ENCODE measurements around the gene ATG101.

Gene ATG101, protein sequence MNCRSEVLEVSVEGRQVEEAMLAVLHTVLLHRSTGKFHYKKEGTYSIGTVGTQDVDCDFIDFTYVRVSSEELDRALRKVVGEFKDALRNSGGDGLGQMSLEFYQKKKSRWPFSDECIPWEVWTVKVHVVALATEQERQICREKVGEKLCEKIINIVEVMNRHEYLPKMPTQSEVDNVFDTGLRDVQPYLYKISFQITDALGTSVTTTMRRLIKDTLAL

DNA sequence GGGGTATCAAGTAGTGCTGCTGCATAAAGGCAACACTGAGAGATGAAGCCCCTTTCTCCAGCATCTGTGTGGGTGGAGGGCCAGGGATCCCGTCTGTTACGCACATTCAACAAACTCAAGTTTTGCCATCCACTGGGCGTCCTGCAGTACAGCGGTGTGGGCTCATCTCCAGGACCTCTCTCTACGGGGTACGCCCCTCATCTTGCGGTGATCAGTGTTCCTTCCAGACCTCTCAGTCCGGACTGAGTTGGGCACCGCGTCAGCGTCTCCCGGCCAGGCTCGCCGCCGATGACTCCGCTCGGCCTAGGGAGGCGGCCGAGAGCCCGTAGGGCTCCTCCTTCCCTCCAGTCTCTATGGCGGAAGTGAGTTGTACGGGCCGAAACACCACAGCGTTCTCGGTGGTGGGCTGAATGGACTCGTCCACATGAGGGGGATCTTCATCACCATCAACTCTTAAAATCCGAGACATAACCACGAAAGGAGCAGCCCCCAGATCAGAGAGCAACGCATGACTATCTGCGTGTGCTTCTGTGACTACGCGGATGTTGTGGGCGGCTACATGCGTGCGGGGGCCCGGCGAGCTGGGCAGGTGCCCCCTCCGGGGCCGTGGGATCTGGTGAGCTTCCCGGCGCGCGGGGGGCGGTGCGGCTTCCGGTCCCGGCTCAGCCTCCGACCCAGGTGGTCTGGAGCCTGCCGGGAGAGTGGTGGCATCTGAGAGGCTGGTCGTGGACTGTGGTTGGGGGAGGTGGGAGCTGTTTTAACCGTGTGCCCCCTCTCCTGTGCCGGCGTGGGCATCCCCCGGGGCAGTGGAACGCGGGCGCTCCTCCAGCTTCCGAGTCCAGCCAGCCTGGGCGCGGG, at the start of gene ATG101:
ATG101 (plus strand) TSS at position 652 of the 858 bp plus-strand sequence. CDS start 3,673 bp downstream, outside the sequence.
- peak; percentile 98 for DNase-seq

DNA sequence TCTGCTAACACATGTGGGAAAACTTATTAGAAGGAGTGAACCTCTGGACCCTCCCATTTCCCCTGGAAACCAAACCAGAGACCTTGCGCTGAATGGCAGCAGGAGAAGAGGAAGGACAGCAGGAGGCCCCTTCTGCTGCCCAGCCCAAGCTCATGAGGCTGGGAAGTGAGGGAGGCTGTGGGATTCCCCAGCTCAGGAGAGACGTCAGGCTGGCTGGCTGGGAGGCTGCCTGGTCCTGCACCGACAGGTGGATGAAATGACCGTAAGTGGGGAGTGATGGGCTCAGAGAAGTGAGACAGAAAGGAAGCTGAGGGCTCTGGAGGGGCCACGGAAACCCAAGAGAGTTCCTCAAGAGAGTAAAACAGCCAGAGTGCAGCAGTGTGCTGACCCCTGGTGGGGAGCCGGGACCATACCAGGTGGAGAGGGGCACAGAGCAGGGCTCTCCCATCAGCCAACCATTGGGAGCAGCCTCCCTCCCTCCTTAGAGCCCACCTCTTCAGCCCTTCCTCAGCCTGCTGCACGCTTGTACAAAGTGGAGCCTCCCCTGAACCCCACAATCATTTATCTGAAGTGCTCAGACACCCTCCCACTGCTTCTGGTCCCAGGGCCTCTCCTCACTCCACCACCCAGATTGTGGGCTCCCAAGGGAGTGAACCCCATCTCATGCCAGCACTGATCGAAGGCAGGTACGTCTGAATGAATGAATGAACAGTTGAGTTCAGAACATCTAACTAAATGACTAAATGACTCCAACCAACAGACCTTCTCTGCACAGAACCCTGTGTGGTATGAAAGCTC, 49.0 kb upstream of the ATG101 start:
- peak; percentile 78 for DNase-seq

DNA sequence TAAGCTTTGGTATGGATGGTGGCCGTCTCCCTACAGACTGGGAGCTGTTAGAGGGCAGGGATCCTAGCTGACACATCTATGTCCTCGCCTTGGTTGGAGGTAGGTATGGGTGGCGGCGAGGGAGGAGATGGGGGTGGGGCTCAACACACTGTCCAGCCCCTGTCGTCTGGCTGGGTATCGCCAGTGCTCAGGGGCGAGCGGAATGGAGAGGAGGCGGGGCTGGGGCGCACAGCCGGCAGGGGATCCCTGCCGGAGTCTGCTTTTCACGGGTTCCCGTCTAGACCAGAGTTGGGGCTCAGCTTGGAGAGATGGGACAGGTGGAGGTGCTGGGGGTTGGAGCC, 47.0 kb upstream of the ATG101 start:
- peak; percentile 84 for DNase-seq

DNA sequence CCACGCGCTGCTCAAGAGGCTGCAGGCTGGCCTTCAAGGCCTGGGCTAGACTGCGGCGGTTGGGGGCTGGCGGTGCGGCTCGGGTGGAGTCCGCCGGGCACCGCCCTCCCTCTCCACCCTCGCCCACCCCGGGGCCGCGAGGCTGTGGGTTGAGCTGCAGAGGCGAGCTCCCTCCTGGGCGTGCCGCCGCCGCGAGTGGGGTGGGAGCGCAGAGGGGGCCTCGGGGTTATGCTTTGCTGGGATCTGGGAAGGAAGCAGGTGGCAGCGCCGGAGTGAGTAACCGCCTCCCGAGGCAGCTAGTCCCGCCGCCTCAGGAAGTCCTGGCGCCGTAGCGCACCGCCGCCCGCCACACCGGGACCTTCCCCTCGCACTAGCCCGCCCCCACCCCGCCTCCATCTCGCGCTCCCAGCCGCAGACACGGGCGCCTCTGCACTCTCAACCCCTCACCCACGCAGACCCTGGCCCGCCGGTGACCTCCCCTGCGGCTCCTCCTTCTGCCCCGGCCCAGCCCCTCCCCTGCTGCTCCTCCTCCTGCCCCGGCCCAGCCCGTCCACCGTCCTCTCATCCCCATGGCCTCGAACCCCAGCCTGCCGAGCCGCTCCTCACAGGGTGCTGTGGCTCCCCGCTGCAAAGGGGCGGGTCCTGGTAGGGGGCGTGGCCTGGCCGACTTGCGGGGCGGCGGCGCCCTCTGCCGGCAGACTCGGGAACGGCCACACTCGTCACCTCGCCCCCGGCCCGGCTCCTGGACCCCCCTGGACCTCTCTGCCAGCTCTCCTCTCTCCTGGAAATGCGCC, 46.4 kb upstream of the ATG101 start:
- DNase-seq, result peak; percentile 94

DNA sequence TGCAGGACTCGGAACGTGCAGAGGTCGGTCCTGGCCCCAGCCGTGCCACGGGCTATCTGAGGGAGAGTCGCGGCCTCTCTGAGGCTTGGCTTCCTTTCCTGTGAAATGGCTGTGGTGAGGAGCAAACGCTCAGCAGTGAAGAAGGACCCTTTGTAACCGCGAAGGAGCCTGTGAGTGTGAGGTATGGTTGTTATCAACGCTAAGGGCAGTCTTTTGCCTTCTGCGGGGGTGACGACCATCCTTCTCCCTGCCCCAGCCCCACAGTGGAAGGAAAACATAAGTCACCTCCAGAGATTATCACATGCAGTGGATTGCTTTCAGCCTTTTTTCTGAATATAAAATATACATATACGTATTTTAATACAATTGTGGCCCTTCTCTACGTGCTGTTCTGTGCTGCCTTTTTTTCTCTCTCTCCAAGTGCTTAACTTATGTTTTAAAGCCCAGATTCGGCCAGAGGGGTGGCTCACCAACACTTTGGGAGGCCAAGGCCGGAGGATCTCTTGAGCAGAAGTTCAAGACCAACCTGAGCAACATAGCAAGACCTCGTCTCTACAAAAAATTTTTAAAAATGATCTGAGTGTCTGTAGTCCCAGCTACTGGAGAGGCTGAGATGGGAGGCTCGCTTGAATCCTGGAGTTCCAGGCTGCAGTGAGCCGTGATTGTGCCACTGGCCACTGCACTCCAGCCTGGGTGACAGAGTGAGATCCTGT, 45.6 kb upstream of the ATG101 start:
- DNase-seq, result peak; percentile 79

DNA sequence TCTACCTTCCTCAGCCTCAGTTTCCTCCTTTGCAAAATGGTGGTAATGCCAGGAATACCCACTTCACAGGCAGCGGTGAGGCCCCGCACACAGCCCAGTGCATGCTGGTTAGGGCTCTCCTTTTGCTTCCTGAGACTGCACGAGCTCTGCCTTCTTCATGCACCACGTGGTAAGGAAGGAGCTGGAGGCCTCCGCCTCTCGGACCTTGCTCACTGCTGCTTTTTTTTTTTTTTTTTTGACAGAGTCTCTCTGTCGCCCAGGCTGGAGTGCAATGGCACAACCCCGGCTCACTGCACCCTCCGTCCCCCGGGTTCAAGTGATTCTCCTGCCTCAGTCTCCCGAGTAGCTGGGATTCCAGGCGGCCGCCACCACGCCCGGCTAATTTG, 44.9 kb upstream of the ATG101 start:
- DNase-seq, result peak; percentile 74

DNA sequence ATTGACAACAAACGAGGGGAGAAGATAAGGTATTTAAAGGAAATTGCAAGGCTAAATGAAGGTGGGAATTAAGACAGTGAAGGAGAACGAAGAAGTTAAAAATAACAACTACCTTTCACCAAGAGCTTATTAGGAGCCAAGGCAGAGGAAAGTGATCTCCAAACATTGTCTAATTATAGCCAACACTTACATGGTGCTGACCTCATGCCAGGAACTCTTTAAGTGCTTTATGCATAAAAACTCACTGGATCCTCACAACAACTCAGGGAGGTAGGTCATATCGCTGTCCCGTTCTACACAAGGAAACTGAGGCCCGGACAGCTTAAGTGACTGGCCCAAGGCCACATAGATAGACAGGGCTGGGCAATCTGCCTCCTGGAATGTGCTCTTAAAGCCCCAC, 43.5 kb upstream of the ATG101 start:
- DNase-seq, result no peak

DNA sequence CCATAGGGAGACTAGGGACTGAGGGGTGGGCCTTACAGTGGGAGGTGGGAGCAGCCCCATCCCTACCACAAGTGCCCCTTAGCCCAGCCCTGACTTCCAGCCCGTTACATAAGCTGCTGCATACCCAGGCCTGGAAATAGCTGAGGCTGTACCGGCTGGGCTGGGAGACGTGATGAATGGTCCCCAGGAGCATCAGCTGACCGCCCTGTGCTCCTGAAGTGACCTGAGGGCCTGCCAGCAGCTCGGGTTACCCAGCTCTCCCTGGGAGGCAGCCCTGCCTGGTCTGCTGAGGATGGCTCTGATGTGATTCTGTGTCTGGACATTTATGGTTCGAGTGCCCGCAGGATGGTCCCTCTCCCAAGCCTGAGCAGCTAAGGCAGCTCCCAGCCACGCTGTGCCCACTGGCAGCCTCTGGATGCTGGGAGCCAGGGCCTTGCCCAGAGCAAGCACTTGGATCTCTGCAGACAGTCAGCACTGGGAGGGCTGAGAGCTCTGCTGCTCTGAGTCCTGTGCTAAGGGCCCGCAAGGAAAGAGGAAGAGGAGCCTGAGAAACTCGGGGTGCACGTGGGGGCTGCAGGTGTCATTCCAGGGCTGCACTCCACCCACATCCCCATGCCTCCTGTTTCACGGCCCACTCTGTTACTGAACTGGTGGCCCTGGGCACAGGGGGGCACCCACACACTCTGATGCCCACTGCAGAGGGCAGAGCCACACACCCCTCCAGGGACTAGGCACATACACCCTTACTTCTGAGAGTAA, 42.5 kb upstream of the ATG101 start:
- DNase-seq, result no peak

DNA sequence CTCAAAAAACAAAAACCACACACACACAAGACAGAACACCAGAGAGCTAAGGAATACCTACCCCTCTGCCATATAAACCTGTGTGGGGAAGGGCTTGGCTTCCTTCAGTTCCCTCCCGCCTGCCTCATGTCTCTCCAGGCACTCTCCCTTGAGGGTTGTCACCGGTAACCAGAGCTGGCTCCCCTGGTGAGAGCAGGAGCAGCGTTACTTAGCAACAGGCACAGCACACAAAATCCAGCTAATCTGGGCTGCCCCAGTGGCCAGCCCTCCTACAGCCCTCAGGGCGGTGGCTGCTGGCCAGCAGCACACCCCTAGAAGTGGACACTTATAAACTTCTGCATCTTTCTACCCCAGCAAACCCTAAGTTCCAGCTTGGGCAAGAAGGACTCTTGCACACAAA, 40.1 kb upstream of the ATG101 start:
- DNase-seq, result peak; percentile 86

DNA sequence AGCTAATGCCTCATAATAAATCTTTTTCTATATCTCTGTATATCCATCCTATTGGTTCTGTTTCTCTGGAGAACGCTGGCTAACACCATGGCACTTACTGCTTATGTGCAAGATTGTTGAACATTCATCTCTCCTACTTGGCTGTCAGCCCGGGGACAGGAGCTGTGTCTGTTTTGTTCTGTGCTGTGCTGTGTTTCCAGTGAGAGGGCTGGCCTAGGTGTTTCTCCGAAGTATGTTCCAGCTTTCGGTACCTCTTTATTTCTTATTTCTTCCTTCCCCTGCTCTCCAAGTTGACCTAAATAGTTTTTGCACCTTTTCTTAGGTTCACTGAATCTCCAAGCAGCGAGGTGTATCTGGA, 37.4 kb upstream of the ATG101 start:
- DNase-seq, result peak; percentile 56

DNA sequence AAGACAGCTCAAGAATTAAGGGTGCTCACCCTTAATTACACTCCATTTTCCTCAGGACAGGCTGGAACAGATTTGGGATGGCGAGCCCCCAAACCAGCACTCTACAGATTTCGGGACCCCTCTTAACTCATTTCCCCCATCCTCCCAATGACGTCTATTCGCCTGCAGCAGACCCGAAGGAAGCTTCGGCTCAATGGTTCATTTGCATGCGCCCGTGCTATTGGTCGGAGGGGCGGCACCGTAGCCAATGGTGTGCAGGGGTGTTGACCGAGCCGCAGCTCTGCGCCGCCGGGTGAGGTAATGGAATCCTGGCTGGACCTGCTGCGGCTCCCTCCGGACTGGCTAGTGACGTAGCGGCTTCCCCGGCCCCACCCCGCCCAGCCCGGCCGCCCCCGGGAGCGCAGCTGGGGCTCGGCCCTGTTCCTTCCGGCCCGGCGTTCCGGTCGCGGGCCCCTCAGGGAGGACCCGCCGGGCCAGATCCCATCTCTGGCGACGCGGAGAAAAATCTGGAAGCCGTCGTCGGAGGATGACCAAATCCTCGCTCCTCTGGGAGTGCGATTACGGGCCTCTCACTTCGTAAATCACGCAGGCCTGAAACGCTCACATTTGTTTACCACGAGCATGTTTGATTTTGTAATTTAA, 36.9 kb upstream of the ATG101 start:
- peak; percentile 99 for DNase-seq

DNA sequence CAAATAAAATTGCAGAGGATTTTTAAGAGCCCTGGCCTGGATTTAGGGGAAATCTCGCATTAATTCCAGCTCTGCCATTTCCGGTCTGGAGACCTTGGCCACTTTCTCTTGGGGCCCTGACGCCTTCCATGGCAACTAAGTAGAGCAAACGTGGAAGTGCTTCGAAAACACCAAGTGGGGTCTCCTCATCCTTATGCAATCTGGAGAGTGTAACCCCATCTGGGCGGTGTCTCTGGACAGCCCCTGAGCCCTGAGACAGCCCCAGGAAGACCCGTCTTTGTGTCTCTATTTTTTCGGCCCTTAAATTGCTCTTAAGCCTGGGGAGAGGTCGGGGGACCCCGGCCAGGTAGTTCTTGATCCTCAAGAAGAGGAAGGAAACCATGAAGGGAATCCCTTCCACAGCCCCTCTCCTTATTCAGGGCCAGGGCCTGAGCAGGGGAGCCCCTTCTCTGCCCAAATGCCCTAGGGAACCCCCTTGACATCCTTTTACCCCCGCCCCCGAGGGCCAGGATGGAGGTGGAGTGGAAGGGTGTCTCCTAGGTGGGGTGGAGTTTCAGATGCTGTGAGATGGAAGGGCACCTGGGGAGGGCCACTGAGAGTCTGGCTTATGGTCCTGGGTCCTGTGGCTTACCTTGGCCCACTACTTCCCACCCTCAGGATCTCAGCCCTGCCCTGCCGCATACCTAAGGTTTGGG, 36.2 kb upstream of the ATG101 start:
- DNase-seq, result no peak

DNA sequence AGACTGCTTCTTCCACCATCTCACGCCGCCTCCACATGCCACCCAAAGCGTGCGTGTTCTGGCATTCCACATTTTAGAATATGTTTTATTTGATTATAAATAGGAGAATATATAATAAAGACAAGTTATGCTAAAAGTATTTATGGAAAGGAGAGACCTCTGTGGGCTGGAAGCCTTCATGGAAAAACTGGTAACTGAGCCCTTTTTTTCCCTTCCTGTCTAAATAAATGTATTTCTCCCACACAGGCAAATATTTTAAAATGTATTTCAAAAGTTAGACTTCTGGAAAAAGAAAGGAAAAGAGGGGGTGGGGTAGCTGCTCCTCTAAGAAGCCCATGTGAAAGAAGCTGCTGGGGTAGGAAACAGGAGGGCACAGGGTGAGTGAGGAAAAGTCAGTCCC, 34.6 kb upstream of the ATG101 start:
- no peak for DNase-seq

DNA sequence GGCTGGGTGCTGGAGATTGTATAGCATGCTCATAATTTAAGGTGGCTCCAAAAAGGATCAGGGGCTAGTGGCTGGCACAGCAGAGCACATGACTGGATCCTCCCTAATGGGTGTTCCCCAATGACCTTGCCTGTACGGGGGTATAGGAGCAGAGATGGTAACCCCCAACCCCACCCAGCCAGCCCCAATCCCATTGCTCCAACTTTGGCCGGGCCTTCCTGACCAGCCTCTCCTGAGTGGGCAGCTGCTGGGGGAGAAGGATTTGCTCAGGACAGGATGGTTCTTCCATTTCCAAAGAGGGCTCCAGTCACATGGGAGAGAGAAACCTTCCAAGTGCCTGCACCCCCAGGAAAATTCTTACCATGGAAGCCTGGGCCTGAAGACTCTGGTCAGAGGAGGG, 33.9 kb upstream of the ATG101 start:
- no peak for DNase-seq

DNA sequence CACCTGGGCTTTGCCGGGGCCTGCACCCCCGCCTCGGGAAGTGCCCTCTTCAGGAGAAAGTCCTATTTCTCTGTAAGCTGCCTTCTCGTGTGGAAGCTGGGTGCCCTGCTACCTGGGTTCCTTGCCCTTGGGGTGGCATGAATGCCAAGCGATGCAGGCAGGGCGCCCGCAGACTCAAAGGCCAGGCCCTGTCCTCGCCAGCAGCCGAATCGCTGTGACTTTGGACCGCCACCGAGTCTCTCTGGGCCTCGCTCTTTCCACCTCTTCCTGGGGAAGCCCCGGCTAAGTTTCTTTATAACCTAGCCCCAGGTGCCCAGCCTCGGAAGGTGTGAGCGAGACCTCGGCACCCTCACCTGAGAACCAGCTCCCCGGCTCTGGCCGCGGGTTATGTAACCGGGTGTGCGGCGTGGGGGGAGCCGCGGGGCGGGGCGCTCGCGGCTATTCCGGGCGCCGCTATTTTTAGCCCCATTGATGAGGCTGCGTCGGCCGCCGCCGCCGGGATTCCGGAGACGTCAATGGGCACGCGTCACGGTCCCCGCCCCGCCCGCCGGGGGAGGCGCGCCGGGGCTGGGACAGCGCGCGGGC, 33.1 kb upstream of the ATG101 start:
- DNase-seq, result peak; percentile 95

DNA sequence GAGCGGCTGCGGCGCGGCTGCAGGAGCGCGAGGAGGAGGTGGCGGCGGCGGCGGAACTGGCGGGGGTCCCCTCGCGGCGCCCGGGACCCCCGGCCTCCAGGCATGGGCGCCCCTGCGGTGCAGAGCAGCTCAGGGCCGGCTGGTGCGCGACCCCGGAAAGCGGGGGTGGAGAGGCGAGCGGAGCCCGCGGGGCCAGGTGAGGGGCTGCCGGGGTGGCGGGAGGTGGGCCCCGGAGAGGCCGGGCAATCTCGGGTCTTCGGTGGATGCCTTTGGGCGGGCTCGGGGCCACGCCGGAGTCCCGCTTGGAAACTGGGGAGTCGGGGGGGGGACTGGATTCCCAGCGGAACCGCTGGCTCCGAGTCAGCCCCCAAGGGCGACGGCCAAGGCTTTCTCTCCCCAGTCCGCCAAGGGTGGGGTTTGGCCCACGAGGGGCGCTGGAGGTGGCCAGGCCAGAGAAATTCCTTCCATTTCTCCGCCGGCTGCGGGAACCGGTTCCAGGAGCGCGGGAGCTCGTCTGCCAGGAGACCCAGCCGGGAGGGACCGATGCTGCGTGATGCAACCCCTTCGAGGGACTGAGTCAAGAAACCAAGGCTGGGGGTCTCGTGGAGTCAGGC, 32.4 kb upstream of the ATG101 start:
- DNase-seq, result peak; percentile 74

DNA sequence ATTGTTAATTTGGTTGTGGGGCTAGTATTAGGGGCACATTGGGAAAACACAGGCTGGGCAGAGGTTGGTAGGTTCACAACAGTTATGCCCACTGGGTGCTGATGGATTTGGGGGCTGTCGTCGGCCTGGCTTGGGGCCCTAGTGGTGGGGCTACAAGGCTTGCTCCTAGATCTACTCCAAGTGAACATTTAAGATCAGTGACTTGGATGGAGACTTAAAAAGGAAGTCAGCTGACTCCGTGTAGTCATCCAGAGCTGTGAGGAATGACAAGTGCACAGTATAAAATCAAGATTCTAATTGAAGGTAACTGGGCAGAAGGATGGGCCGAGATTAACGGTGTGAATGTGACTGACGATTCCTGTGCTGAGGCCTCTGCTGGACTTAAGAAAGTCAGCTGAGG, 31.3 kb upstream of the ATG101 start:
- no peak for DNase-seq

DNA sequence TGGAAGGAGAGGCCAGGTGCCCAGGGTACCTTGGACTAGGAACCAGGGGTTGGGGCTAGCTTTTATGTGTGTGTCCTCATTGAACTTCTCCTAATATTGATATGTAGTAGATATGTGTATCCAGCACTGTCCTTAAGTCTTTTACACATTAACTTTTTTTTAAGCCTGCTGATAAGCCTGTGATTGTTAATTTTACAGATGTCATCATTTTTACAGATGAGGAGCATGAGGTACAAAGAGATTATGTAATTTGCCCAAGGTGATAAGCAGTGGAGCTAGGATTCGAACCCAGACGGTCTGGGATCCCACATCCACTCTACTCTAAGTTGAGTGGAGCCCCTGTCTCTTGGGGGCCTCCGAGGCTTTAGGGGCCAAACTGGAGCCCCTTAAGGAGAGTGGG, 28.7 kb upstream of the ATG101 start:
- no peak for DNase-seq

DNA sequence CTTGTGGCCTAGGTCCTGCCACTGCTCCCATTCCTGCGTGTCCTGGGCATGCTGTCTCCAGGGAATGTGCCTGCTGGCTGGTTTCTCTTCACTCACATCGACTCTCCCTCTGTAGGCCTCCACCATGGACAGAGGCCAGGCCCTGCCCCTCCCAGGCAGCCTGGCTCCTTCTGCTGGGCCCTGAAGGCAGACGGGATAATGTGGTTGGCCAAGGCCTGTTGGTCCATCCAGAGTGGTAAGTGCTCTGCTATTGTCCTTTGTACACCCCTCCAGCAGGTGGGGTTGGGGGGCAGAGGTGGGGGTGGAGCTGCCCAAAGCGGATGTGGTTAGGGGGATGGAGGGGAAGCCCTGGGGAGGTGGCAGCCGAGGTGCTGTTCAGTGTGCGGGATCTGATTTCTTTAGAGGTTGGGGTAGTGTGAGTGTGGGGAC, 28.1 kb upstream of the ATG101 start:
- no peak for DNase-seq

Measured in DMS53 (cell line).